Left lobe of liver (tissue), 2 donors: ENCODE data around the gene PHF8. TPM values are rescaled to one million over a fixed set of nuclear protein-coding genes. Genes with fewer than 3 reads are reported as not detected.

Source experiments
- ATAC-seq: fragments of 200-7000 bp; cut with Tn5 transposase; one replicate; pipeline ENCODE4 v1.9.1; 2020; ENCODE audit warnings: mild to moderate bottlenecking, moderate library complexity
- DNase-seq: peaks from one replicate; pipeline ENCODE4 v3.0.0-alpha.2; 2020; ENCODE audit warnings: low spot score
- total RNA-seq: library from RNA; stranded (reverse); gene quantifications from one replicate; pipeline ENCODE4 v1.2.1, GENCODE V29; 2021
- donor health status: DM: no; HTN: no; CAD: no; lungs with moderate emphysema.
- donor health status: DM: no; HTN: yes; CAD: no.

Gene PHF8
- total RNA-seq = 24.6 TPM

DNA sequence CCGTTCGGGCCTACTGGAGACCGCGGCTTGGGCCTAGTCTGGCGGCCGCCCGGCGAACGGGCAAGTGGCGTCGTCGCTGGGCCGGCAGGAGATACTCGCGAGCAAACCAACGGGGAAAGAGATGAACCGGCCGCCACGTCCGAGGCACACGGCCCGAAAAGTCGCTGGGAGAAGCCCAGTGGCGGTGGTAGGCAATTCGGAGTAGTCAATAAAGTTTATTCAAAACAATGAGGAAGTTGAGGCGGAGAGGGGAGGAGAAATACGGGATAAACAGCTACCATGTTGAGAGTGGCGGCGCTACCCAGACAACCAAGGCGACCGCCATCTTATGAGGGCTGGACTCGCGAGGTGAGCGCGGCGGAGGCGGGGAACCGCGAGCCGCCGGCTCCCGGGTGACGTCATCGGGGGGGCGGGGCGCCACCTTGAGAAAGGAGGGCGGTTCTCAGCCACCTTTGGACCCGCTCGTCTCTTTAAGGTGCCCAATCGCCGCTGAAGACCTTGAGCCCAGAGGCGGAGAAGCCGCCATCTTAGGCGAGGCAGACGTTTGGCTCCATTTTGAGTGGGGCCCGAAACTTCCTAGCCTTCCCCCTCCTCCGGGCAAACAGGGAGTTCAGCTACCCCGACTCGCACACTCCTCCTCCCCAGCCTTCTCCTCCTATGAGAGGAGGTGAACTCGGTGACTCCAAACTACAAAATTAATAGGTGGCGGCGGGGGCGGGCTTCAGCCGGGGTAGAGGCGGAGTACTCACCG lies at the start of gene PHF8:
Gene PHF8, minus strand, starts transcription at position 348 of the 751 bp plus-strand sequence. CDS start 1,745 bp downstream, outside the sequence.
- DNase-seq (peak; percentile 95), ATAC-seq (peak; percentile 78)

DNA sequence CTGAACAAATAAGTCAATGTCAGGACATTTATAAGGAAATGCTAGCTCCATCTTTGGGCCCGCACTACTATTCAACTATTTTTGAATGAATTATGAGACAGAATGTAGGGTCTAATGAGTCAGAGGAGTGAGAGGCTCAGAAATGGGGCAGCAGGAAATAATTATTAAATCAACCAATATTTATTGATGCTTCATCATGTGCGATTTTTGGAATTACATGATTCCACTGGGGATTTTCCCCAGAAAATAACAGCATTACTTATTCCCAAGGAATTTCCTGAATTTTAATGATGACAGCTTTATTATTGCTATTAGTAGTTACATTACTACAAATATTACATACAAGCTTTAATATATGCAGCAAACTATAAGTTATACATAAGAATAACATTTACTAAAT lies 49.3 kb upstream of the PHF8 start:
- DNase-seq = no peak

DNA sequence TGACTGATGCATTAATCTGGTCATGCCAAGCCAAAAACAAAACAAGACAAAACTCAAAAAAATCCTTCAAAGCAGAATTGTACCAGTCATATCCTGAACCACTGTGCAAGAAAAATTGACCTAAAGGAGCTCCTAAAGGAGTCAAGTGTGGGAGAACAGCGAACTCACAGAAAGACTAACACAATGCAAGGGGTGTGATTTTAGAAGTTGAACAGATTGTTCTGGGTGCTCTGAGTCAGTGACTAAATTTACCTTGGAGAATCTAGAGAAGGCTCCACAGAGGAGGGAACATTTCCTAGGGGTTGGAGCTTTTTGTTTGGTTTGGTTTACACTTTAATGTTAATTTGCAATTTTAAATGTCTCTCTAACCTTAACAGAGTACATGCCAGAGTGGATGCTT lies 48.9 kb upstream of the PHF8 start:
- DNase-seq (no peak), ATAC-seq (no peak)

More for the DNA sequence above, 49.3 kb upstream of the PHF8 start:
- no peak for ATAC-seq

- DNase-seq (no peak), ATAC-seq (no peak)
Observed at GRCh38 chrX:54090880-54091279, 46.6 kb upstream of the PHF8 start.

- DNase-seq = no peak
- no peak for ATAC-seq
Observed at GRCh38 chrX:54089191-54089590, 44.9 kb upstream of the PHF8 start.

GRCh38 chrX:54087661-54088060 lies 43.4 kb upstream of the PHF8 start:
- DNase-seq (no peak), ATAC-seq (no peak)

GRCh38 chrX:54085666-54086065 lies 41.4 kb upstream of the PHF8 start:
- DNase-seq (no peak), ATAC-seq (no peak)

DNA sequence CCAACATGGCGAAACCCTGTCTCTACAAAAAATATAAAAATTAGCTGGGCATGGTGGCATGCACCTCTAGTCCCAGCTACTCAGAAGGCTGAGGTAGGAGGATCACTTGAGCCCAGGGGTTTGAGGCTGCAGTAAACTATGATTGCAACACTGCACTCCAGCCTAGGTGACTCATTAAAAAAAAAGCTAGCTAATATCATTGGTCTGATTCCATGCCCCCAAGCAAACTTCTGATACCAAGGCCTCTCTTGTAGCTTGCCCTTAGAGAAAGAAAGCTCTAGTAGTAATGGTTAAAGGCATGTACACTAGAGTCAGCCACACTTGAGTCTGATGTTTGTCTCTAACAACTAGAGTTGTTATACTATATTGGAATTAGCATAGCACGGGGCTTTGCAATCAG lies 32.6 kb upstream of the PHF8 start:
- ATAC-seq = no peak
- no peak for DNase-seq

GRCh38 chrX:54074826-54075225 lies 30.6 kb upstream of the PHF8 start:
- ATAC-seq = no peak
- DNase-seq = no peak

DNA sequence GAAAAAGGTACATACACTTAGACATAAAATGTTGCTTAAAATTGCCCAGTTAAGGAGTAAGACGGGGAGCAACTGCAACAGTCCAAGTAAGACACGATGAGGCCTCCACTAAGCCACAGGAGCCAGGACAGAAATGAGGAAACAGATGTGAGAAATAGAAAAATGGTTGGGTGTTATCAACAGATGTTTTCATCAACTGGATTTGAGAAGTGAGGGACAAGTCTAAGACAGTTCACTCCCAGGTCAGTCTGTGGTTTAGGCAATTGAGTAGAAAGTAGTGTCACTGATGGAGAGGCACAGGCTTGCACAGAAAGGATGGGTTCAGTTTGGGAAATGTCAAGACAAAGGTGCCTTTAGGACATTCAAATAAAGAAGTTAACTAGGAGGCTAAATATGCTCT lies 23.5 kb upstream of the PHF8 start:
- ATAC-seq (no peak), DNase-seq (no peak)

DNA sequence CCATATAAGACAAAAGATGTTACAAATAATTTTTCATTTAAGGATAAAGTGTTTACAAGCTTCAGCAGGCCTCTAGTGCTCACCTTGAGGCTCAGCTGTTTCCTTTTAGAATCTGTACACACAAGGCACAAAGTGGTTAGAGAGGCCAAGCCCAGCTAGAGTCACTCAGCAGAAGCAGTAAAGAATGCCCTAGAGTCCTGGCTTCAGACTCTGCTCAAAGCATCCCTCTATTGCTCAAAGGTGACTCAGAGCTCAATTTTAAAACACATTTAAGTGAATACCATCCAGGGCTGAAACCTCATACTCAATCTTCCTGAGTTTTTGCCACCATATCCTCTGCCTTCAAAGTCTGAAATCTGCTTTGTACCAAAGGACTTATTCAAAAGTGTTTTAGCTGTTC lies 22.6 kb upstream of the PHF8 start:
- DNase-seq (no peak), ATAC-seq (peak; percentile 26)

- no peak for ATAC-seq
- DNase-seq = no peak
Observed at GRCh38 chrX:54064564-54064963, 20.3 kb upstream of the PHF8 start.

- ATAC-seq = no peak
- DNase-seq = no peak
Observed at GRCh38 chrX:54063361-54063760, 19.1 kb upstream of the PHF8 start.

- ATAC-seq = peak; percentile 83
Observed at GRCh38 chrX:54049801-54050200, 5.5 kb upstream of the PHF8 start.

GRCh38 chrX:54048412-54048811 lies 4.1 kb upstream of the PHF8 start:
- DNase-seq (no peak), ATAC-seq (no peak)

More at GRCh38 chrX:54049801-54050200, 5.5 kb upstream of the PHF8 start:
- DNase-seq = peak; percentile 63

- DNase-seq = no peak
Observed at GRCh38 chrX:54045563-54046228, 1.4 kb upstream of the PHF8 start.

GRCh38 chrX:54044877-54045338 lies 635 bp upstream of the PHF8 start:
- DNase-seq = no peak

More at GRCh38 chrX:54045563-54046228, 1.4 kb upstream of the PHF8 start:
- peak; percentile 5 for ATAC-seq

DNA sequence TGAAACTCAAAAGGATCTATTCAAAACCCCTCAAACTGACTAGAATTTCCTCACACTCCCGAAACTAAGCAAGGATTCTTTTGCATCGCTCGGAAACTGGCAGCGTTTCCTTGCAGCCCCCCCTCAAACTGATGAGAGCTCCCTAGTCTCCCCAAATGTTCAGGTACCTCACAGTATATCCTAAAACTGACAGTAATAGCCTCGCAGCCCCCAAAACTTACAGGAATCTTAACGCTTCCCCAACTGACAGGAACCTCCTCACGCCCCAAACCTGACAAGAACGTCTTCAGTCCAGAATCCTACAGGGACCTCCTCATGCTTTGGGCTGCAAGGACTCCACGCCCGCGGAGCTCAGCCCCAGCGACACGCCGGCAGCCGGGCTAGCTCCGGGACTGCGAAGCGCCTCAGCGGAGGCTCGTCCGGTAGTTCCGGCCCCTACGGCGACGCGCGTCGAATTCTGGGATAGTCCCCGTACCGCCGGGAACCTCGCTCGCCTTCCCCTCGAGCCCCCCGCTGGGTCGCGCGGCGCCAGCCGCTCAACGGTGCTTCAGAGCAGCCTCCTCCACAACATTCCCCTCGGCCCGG lies 640 bp downstream of the PHF8 start:
- peak; percentile 36 for ATAC-seq
- no peak for DNase-seq

More at GRCh38 chrX:54044877-54045338, 635 bp upstream of the PHF8 start:
- ATAC-seq = peak; percentile 32

- ATAC-seq (no peak), DNase-seq (no peak)
Observed at GRCh38 chrX:54043056-54043455, 1.2 kb downstream of the PHF8 start.

DNA sequence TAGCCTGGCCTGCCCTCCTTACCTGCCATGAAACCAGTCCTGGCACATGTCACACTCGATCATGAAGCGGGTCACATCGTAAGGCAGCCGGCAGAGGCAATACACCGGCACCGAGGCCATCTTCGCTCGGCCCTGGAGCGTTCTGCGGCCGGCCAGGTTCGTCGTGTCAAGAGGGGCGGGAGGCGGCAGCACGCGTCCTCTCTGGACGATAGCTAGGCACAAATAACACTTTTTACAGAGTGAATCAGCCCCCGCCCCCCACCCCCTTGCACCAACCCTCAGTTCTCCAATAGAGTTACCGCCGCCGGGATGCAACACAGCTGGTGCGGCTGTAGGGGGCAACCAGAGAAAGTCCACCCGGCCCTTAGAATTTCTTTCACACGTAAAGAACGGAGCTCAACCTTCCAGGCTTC lies 1.7 kb downstream of the PHF8 start:
- peak; percentile 23 for ATAC-seq

DNA sequence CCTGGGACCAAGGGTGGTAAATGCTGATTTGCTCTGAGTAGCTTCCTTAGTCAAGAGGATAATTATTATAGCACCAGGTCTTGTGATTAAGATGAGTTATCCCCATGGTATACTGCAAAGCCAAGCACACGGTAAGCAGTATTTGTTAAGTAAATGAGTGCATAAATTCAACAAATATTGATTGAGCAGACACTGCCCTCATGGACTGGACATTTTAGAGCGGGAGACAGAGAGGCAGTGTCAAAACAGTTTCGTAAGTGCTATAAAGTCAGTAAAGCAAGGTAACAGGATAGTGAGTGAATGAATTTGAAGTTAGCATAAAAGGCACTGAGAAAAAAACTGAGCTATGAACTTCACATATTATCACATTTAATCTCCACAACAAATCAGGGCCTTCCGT lies 13.9 kb downstream of the PHF8 start:
- ATAC-seq (peak; percentile 71), DNase-seq (no peak)

More for the DNA sequence above, 1.7 kb downstream of the PHF8 start:
- peak; percentile 53 for DNase-seq
